PC-9 (cell line): ENCODE measurements around the gene HIKESHI.

Source experiments
- EZH2 ChIP-seq: fragments of 200-600 bp; sonication (generic); IDR thresholded peaks from 2 replicates; pipeline ENCODE4 v1.8.0; 2017; ENCODE audit warnings: antibody characterized with exemption, low read depth
- TF ChIP-seq, protein P1 (sequence below): fragments of 200-600 bp; sonication (generic); conservative IDR thresholded peaks from 2 replicates; pipeline ENCODE4 v1.6.1; 2017; ENCODE audit warnings: mixed run types, antibody characterized with exemption, mild to moderate bottlenecking, moderate library complexity

DNA sequence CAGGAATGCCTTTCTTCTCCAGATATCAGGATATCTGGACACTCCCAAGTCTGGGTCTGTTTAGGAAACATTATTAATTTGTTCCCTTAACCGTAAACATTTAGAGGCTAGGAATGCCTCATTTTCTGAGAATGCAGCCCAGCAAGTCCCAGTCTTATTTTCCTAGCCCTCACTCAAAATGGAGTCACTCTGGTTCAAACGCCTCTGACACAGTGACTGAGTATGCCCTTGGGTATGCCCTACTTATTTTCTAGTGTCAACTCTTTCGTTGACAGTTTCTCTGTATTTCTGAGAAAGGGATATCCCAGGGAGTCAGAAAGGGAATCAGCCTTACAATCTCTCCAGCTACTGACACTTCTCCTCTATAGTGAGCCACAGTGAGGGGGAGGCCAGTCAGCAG is 56.7 kb downstream of the HIKESHI start:
- TF ChIP-seq, protein P1, sequence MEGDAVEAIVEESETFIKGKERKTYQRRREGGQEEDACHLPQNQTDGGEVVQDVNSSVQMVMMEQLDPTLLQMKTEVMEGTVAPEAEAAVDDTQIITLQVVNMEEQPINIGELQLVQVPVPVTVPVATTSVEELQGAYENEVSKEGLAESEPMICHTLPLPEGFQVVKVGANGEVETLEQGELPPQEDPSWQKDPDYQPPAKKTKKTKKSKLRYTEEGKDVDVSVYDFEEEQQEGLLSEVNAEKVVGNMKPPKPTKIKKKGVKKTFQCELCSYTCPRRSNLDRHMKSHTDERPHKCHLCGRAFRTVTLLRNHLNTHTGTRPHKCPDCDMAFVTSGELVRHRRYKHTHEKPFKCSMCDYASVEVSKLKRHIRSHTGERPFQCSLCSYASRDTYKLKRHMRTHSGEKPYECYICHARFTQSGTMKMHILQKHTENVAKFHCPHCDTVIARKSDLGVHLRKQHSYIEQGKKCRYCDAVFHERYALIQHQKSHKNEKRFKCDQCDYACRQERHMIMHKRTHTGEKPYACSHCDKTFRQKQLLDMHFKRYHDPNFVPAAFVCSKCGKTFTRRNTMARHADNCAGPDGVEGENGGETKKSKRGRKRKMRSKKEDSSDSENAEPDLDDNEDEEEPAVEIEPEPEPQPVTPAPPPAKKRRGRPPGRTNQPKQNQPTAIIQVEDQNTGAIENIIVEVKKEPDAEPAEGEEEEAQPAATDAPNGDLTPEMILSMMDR: no peak
- TF ChIP-seq EZH2: no peak
